DND-41 (cell line): ENCODE measurements around the gene OSBPL3.

Experiments
- ATAC-seq: fragments of 200-7000 bp; cut with Tn5 transposase; 3 replicates; pipeline ENCODE4 v1.9.1; 2021; ENCODE audit warnings: low read depth; ENCODE audit not compliant: insufficient read depth
- DNase-seq: peaks from one replicate; pipeline ENCODE4 v3.0.0-alpha.2; 2020
- H2AFZ ChIP-seq: 2 replicates; pipeline ENCODE4 v1.6.0; 2012; ENCODE audit warnings: low read depth, low read length
- H3K27ac ChIP-seq: 2 replicates; pipeline ENCODE4 v1.5.1; 2012; ENCODE audit warnings: low read length, inconsistent platforms
- H3K27me3 ChIP-seq: fragments of 200-600 bp; sonication (generic); 2 replicates; pipeline ENCODE4 v1.6.0; 2012; ENCODE audit warnings: low read length, mild to moderate bottlenecking, inconsistent platforms; ENCODE audit not compliant: insufficient read depth, poor library complexity
- H3K36me3 ChIP-seq: 2 replicates; pipeline ENCODE4 v1.5.1; 2012; ENCODE audit warnings: low read length, inconsistent platforms; ENCODE audit not compliant: insufficient read depth
- H3K4me1 ChIP-seq: 2 replicates; pipeline ENCODE4 v1.5.1; 2012; ENCODE audit warnings: mild to moderate bottlenecking, low read length; ENCODE audit not compliant: insufficient read depth
- H3K4me2 ChIP-seq: 2 replicates; pipeline ENCODE4 v1.6.0; 2012; ENCODE audit warnings: mild to moderate bottlenecking, moderate library complexity, low read length, inconsistent platforms; ENCODE audit not compliant: insufficient read depth
- H3K4me3 ChIP-seq, 2 experiments: fragments of 200-600 bp in 1 of 2; shearing (Covaris generic) in 1 of 2; 2 replicates each; pipeline ENCODE4 v1.5.1; 2012 to 2016; ENCODE audit warnings: inconsistent platforms in 2 of 2, low read length in 2 of 2, mild to moderate bottlenecking in 2 of 2, low read depth in 1 of 2, moderate library complexity in 1 of 2
- H3K79me2 ChIP-seq: 2 replicates; pipeline ENCODE4 v1.6.0; 2012; ENCODE audit warnings: low read length, inconsistent platforms; ENCODE audit not compliant: insufficient read depth
- H3K9ac ChIP-seq: 2 replicates; pipeline ENCODE4 v1.6.0; 2012; ENCODE audit warnings: low read depth, mild to moderate bottlenecking, inconsistent platforms, low read length, moderate library complexity
- H3K9me3 ChIP-seq: 2 replicates; pipeline ENCODE4 v1.5.1; 2012; ENCODE audit warnings: low read length, moderate library complexity, mild to moderate bottlenecking, inconsistent platforms; ENCODE audit not compliant: insufficient read depth, severe bottlenecking
- H4K20me1 ChIP-seq: 2 replicates; pipeline ENCODE4 v1.6.0; 2012; ENCODE audit warnings: low read length; ENCODE audit not compliant: insufficient read depth
- EZH2 ChIP-seq: IDR thresholded peaks from 3 replicates; pipeline ENCODE4 v1.6.1; 2012; ENCODE audit warnings: borderline replicate concordance, low read depth, mild to moderate bottlenecking, moderate library complexity, low read length, inconsistent platforms; ENCODE audit not compliant: severe bottlenecking
- TF ChIP-seq, protein P1 (sequence below): IDR thresholded peaks from 2 replicates; pipeline ENCODE4 v1.5.1; 2012; ENCODE audit warnings: borderline replicate concordance, low read length, moderate library complexity, mild to moderate bottlenecking; ENCODE audit not compliant: poor library complexity, severe bottlenecking; ENCODE audit errors: extremely low read depth

OSBPL3 gene

GRCh38 chr7:24979470-24979862 is 512 bp downstream of the OSBPL3 start:
- Histone ChIP-seq H3K4me2 (peak overlapping the region; percentile 89), H3K4me3 (peak overlapping the region; percentile 65 to 71; a peak in 3 of 4 replicates), H3K9me3 (no peaks in the 10 kb centered on the region), H3K27ac (peak overlapping the region; percentile 73), H3K27me3 (peaks cover 14% of the 10 kb centered on the region), H3K36me3 (no peaks in the 10 kb centered on the region; the same call in 1 of the 2 replicates), H3K4me1 (peaks cover 57% of the 10 kb centered on the region), H4K20me1 (peaks cover 32% of the 10 kb centered on the region), H3K9ac (peak overlapping the region; percentile 78), H3K79me2 (peaks cover 54% of the 10 kb centered on the region), H2AFZ (peak overlapping the region; percentile 75)
- no peak for TF ChIP-seq EZH2
- TF ChIP-seq, protein P1, sequence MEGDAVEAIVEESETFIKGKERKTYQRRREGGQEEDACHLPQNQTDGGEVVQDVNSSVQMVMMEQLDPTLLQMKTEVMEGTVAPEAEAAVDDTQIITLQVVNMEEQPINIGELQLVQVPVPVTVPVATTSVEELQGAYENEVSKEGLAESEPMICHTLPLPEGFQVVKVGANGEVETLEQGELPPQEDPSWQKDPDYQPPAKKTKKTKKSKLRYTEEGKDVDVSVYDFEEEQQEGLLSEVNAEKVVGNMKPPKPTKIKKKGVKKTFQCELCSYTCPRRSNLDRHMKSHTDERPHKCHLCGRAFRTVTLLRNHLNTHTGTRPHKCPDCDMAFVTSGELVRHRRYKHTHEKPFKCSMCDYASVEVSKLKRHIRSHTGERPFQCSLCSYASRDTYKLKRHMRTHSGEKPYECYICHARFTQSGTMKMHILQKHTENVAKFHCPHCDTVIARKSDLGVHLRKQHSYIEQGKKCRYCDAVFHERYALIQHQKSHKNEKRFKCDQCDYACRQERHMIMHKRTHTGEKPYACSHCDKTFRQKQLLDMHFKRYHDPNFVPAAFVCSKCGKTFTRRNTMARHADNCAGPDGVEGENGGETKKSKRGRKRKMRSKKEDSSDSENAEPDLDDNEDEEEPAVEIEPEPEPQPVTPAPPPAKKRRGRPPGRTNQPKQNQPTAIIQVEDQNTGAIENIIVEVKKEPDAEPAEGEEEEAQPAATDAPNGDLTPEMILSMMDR = peak; percentile 42
- DNase-seq (peak; percentile 84), ATAC-seq (peak; percentile 74)

DNA sequence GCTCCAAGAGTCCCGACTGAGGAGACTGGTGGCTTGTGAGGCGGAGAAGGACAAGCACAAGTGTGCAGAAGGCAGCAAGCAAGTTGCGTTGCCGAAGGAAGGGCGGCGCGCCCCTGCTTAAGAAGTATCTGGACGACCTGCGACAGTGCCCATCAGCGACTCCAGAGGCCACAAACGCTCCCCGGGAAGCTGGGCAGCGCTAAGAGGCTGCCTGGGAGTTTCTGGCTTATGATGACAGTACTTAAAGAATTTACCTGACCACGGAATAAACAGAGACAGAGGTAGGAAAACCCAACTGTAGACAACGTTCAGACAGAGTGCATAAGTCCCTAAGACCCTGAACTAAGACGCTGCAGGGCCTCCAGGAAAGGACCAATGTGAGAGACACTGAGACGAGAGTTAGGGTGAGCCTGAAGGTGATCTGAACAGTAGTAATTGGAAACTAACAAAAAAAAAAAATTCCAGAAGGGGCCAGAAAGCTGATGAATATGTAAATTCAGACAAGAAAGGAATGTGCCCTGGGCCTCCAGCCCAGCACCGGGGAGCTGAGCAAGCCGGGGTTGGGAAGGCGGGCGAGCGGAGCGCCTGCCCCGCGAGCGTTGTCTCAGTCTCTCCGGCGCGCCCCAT is 1.0 kb downstream of the OSBPL3 start:
- DNase-seq = peak; percentile 20
- TF ChIP-seq EZH2 = no peak
- TF ChIP-seq, protein P1 = no peak
- H3K79me2 ChIP-seq = peaks cover 59% of the 10 kb centered on the region
- peak overlapping the region; percentile 75; the same call in 1 of the 2 replicates for H2AFZ ChIP-seq
- peaks cover 63% of the 10 kb centered on the region for H3K4me1 ChIP-seq
- peak overlapping the region; percentile 65 to 71; a peak in 3 of 4 replicates for H3K4me3 ChIP-seq
- H3K4me2 ChIP-seq = peak overlapping the region; percentile 89
- no peaks in the 10 kb centered on the region for H3K9me3 ChIP-seq
- ATAC-seq = peak; percentile 5
- H3K27me3 ChIP-seq = peaks cover 14% of the 10 kb centered on the region
- peak overlapping the region; percentile 73 for H3K27ac ChIP-seq
- H3K36me3 ChIP-seq = no peaks in the 10 kb centered on the region; the same call in 1 of the 2 replicates
- peaks cover 37% of the 10 kb centered on the region for H4K20me1 ChIP-seq
- H3K9ac ChIP-seq = peak overlapping the region; percentile 78

DNA sequence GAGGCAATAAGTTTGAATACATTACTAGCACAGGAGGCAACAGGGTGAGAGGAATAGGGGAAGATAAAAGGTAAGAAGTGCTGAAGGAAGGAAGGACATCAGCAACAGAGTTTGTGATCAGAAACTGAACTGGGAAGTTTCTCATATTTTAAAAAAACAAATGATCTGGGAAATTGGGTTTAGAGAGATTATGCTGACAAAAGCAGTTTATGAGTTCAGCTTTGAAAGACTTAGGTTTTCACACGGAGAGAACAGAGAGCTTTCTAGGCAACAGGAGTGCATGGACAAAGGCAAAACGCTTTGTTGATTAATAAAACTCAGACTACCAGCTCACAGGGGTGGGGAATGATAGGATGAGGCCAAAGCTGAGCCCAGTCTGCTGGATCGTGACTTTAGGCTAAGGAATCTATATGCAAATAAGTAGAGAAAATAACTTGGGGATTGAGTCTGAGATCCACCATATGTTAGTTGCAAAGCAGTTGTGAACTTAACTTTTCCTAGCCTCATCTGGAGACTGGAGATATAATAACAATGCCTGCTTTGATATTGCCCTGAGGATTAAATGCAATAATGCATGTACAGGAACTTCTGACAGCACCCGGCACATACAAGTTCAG is 4.2 kb downstream of the OSBPL3 start:
- Histone ChIP-seq H2AFZ (no peak overlapping the region), H3K9me3 (no peaks in the 10 kb centered on the region), H3K79me2 (peaks cover 84% of the 10 kb centered on the region), H4K20me1 (peaks cover 54% of the 10 kb centered on the region), H3K36me3 (no peaks in the 10 kb centered on the region; the same call in 1 of the 2 replicates), H3K4me1 (peaks cover 78% of the 10 kb centered on the region), H3K27ac (no peak overlapping the region), H3K9ac (no peak overlapping the region), H3K27me3 (no peaks in the 10 kb centered on the region), H3K4me2 (0 out of 2 replicates have a peak overlapping the region, but pooled peaks have one; percentile 17), H3K4me3 (no peak overlapping the region)
- ATAC-seq (no peak), DNase-seq (no peak)
- TF ChIP-seq, protein P1 = no peak
- no peak for TF ChIP-seq EZH2
